SK-N-SH (cell line): ENCODE data around the gene D2HGDH. TPM values are rescaled to one million over a fixed set of nuclear protein-coding genes. Genes with fewer than 3 reads are reported as not detected.
A peak's percentile ranks its signal among the peaks of the same experiment; 100 is the strongest.

ENCODE experiments used
- CTCF ChIA-PET: fragments of 300-600, 350-600 bp; formaldehyde crosslinking; extraction: SDS; loops from one replicate; lab custom pipeline; 2021; lab: Yijun Ruan, JAX
- POLR2A ChIA-PET: fragments of 350-600 bp; sonication (Branson Sonifier 250); formaldehyde crosslinking; extraction: SDS; loops from one replicate; lab custom pipeline; 2020; ENCODE audit warnings: antibody characterized with exemption, inconsistent platforms; lab: Yijun Ruan, JAX
- DNase-seq: peaks from one replicate; pipeline ENCODE4 v3.0.0; 2012
- H2AFZ ChIP-seq: fragments of 200-600 bp; sonication (generic); 2 replicates; pipeline ENCODE4 v1.8.1; 2016; ENCODE audit warnings: antibody characterized with exemption, mild to moderate bottlenecking, low read depth
- H3F3A ChIP-seq: fragments of 200-600 bp; sonication (generic); replicated peaks from 2 replicates; pipeline ENCODE3; 2016; ENCODE audit warnings: antibody characterized with exemption, mild to moderate bottlenecking; ENCODE audit not compliant: insufficient read depth
- H3K27ac ChIP-seq, 2 experiments: fragments of 200-500 bp in 1 of 2; fragments of 200-600 bp in 1 of 2; sonication (Bioruptor generic) in 1 of 2; sonication (generic), shearing (Covaris generic) in 1 of 2; 2 replicates each; pipeline versions ENCODE4 v1.5.1 to v1.6.1; 2014 to 2016; ENCODE audit warnings: low read depth in 2 of 2, inconsistent platforms in 1 of 2, low read length in 1 of 2, mild to moderate bottlenecking in 1 of 2, mixed read lengths in 1 of 2
- H3K27me3 ChIP-seq: fragments of 200-600 bp; sonication (generic), shearing (Covaris generic); 2 replicates; pipeline ENCODE4 v1.6.1; 2016; ENCODE audit warnings: mixed run types; ENCODE audit not compliant: insufficient read depth
- H3K36me3 ChIP-seq, 2 experiments: fragments of 200-500 bp in 1 of 2; fragments of 200-600 bp in 1 of 2; sonication (Bioruptor generic) in 1 of 2; sonication (generic) in 1 of 2; replicated peaks in 1 of 2; 2 replicates each; pipeline versions ENCODE3 to v1.5.1; 2014 to 2016; ENCODE audit warnings: low read length in 1 of 2, mild to moderate bottlenecking in 1 of 2; ENCODE audit not compliant: insufficient read depth in 2 of 2, control insufficient read depth in 1 of 2
- H3K4me1 ChIP-seq, 2 experiments: fragments of 200-500 bp in 1 of 2; fragments of 200-600 bp in 1 of 2; sonication (Bioruptor generic) in 1 of 2; sonication (generic), shearing (Covaris generic) in 1 of 2; 2 replicates each; pipeline versions ENCODE4 v1.5.1 to v1.6.1; 2014 to 2016; ENCODE audit warnings: low read depth in 1 of 2, low read length in 1 of 2, mixed run types in 1 of 2; ENCODE audit not compliant: insufficient read depth in 2 of 2, control insufficient read depth in 1 of 2
- H3K4me2 ChIP-seq: fragments of 200-600 bp; sonication (generic), shearing (Covaris generic); 2 replicates; pipeline ENCODE4 v1.6.1; 2017; ENCODE audit warnings: mixed run types
- H3K4me3 ChIP-seq, 2 experiments: fragments of 200-500 bp in 1 of 2; fragments of 200-600 bp in 1 of 2; sonication (Bioruptor generic) in 1 of 2; sonication (generic), shearing (Covaris generic) in 1 of 2; 2 replicates each; pipeline versions ENCODE4 v1.5.1 to v1.8.1; 2014 to 2016; ENCODE audit warnings: low read depth in 2 of 2, inconsistent platforms in 1 of 2, low read length in 1 of 2, mild to moderate bottlenecking in 1 of 2, mixed read lengths in 1 of 2, moderate library complexity in 1 of 2
- H3K79me2 ChIP-seq: fragments of 200-600 bp; sonication (generic); 2 replicates; pipeline ENCODE4 v1.8.1; 2017; ENCODE audit warnings: mild to moderate bottlenecking; ENCODE audit not compliant: insufficient read depth
- H3K9ac ChIP-seq: fragments of 200-600 bp; sonication (generic); 2 replicates; pipeline ENCODE4 v1.6.1; 2017; ENCODE audit warnings: mixed run types
- H3K9me2 ChIP-seq: fragments of 200-600 bp; sonication (generic); 2 replicates; pipeline ENCODE4 v1.6.1; 2017; ENCODE audit warnings: mixed run types
- H3K9me3 ChIP-seq: fragments of 200-600 bp; sonication (generic); 2 replicates; pipeline ENCODE4 v1.6.1; 2017; ENCODE audit warnings: mixed run types, mild to moderate bottlenecking, moderate library complexity
- H4K20me1 ChIP-seq: fragments of 200-600 bp; sonication (generic); 2 replicates; pipeline ENCODE4 v1.6.1; 2017; ENCODE audit warnings: mild to moderate bottlenecking, mixed run types; ENCODE audit not compliant: insufficient read depth
- CHD2 ChIP-seq: fragments of 150-350 bp; IDR thresholded peaks from 2 replicates; pipeline ENCODE4 v1.6.1; 2018; ENCODE audit warnings: low read length; ENCODE audit not compliant: partially characterized antibody
- EP300 ChIP-seq, 2 experiments: IDR thresholded peaks; 2 replicates each; pipeline versions ENCODE4 v1.4.0 to v1.6.1; 2012; ENCODE audit warnings: borderline replicate concordance in 1 of 2, low read depth in 1 of 2, low read length in 1 of 2
- EZH2phosphoT487 ChIP-seq: fragments of 200-600 bp; sonication (generic); IDR thresholded peaks from 2 replicates; pipeline ENCODE4 v1.6.1; 2017; ENCODE audit warnings: low read depth, mixed run types, mild to moderate bottlenecking, antibody characterized with exemption, moderate library complexity, borderline replicate concordance
- FOSL2 ChIP-seq: IDR thresholded peaks from 2 replicates; pipeline ENCODE4 v1.4.0; 2012; ENCODE audit warnings: low read depth, mild to moderate bottlenecking, moderate library complexity, borderline replicate concordance
- FOXJ3 ChIP-seq: sonication (generic); formaldehyde crosslinking; IDR thresholded peaks from 2 replicates; pipeline ENCODE4 v1.5.1; 2020; ENCODE audit warnings: mild to moderate bottlenecking, missing genetic modification reagents
- FOXM1 ChIP-seq: IDR thresholded peaks from 2 replicates; pipeline ENCODE4 v1.4.0; 2012; ENCODE audit warnings: low read depth, mild to moderate bottlenecking
- IRF3 ChIP-seq: fragments of 150-350 bp; IDR thresholded peaks from 2 replicates; pipeline ENCODE4 v1.6.1; 2016; ENCODE audit warnings: mild to moderate bottlenecking, low read depth, low read length
- JUND ChIP-seq: IDR thresholded peaks from 2 replicates; pipeline ENCODE4 v1.4.0; 2012
- MAX ChIP-seq: IDR thresholded peaks from 2 replicates; pipeline ENCODE4 v1.4.0; 2012; ENCODE audit warnings: low read depth
- MEF2A ChIP-seq: IDR thresholded peaks from 2 replicates; pipeline ENCODE4 v1.4.0; 2012; ENCODE audit warnings: low read depth, borderline replicate concordance
- MXI1 ChIP-seq: IDR thresholded peaks from 2 replicates; pipeline ENCODE4 v1.6.1; 2012; ENCODE audit warnings: mild to moderate bottlenecking, low read depth, low read length, improper control_type of control experiment
- NFIC ChIP-seq: IDR thresholded peaks from 2 replicates; pipeline ENCODE4 v1.4.0; 2012; ENCODE audit warnings: borderline replicate concordance
- NRF1 ChIP-seq: IDR thresholded peaks from 2 replicates; pipeline ENCODE4 v1.6.1; 2012; ENCODE audit warnings: low read depth, mild to moderate bottlenecking, low read length
- PBX3 ChIP-seq: IDR thresholded peaks from 2 replicates; pipeline ENCODE4; 2012
- RAD21 ChIP-seq: IDR thresholded peaks from 2 replicates; pipeline ENCODE4 v1.6.1; 2012; ENCODE audit warnings: mild to moderate bottlenecking, low read length
- RCOR1 ChIP-seq: fragments of 150-350 bp; IDR thresholded peaks from 2 replicates; pipeline ENCODE4 v1.6.1; 2017; ENCODE audit warnings: antibody characterized with exemption, low read length
- REST ChIP-seq: IDR thresholded peaks from 2 replicates; pipeline ENCODE4 v1.6.1; 2012; ENCODE audit warnings: mild to moderate bottlenecking, low read depth, low read length, moderate library complexity
- RXRA ChIP-seq: IDR thresholded peaks from 2 replicates; pipeline ENCODE4 v1.4.0; 2012; ENCODE audit warnings: low read depth, mild to moderate bottlenecking, borderline replicate concordance
- SIN3A ChIP-seq: IDR thresholded peaks from 2 replicates; pipeline ENCODE4 v1.6.1; 2012; ENCODE audit warnings: low read depth, mild to moderate bottlenecking, low read length, moderate library complexity, borderline replicate concordance
- SMC3 ChIP-seq: IDR thresholded peaks from 2 replicates; pipeline ENCODE4 v1.6.1; 2012; ENCODE audit warnings: low read depth, low read length, improper control_type of control experiment
- TAF1 ChIP-seq: IDR thresholded peaks from 2 replicates; pipeline ENCODE4 v1.6.1; 2012; ENCODE audit warnings: low read depth, mild to moderate bottlenecking, low read length, moderate library complexity, borderline replicate concordance
- TCF12 ChIP-seq: IDR thresholded peaks from 2 replicates; pipeline ENCODE4 v1.4.0; 2012
- TEAD4 ChIP-seq: IDR thresholded peaks from 2 replicates; pipeline ENCODE4 v1.4.0; 2012; ENCODE audit warnings: mild to moderate bottlenecking, borderline replicate concordance; ENCODE audit not compliant: insufficient read depth
- USF1 ChIP-seq: IDR thresholded peaks from 2 replicates; pipeline ENCODE4 v1.4.0; 2012; ENCODE audit warnings: low read depth, borderline replicate concordance
- YY1 ChIP-seq: IDR thresholded peaks from 2 replicates; pipeline ENCODE4 v1.4.0; 2012; ENCODE audit warnings: low read depth, mild to moderate bottlenecking
- ZBTB33 ChIP-seq: IDR thresholded peaks from 2 replicates; pipeline ENCODE4 v1.4.0; 2012; ENCODE audit warnings: low read depth, borderline replicate concordance
- WGBS: methylation state at CpG from one replicate; pipeline ENCODE4 v1.1.6; 2017; ENCODE audit warnings: low lambda C conversion rate; 5-methylcytosine and 5-hydroxymethylcytosine counted together
- polyA plus RNA-seq, 3 experiments: library from polyadenylated mRNA; depleted of rRNA; stranded (reverse); fragments of >200 nt; gene quantifications; 2 replicates each; pipeline ENCODE4 v1.2.3, GENCODE V29; 2012

D2HGDH gene
- polyA plus RNA-seq, 1 of the 3 experiments (the other 2 are of a cell fraction): 36.3 TPM

GRCh38 chr2:241701149-241701398, 33.4 kb upstream of the D2HGDH start:
- no peaks in the 10 kb centered on the region for H3K9me3 ChIP-seq
- peaks cover 12% of the 10 kb centered on the region for H3F3A ChIP-seq
- CTCF ChIA-PET: interaction anchor here (0.7 to 4.9 kb wide), 7 partner anchors 11 to 178 kb away, joined by 3 to 58 read pairs (median 7); partner anchors contain the start of gene RTP5
- peaks cover 8% of the 10 kb centered on the region; the same call in 1 of the 2 replicates for H4K20me1 ChIP-seq
- no peaks in the 10 kb centered on the region for H3K27me3 ChIP-seq
- H3K27ac ChIP-seq: peak overlapping the region; percentile 83 to 86; a peak in 3 of 4 replicates
- H3K79me2 ChIP-seq: peaks cover 26% of the 10 kb centered on the region; the same call in 1 of the 2 replicates
- WGBS: 5% methylated on average over 15 of the region's 17 CpGs
- no peak for DNase-seq
- peaks cover 0 to 11% of the 10 kb centered on the region in 2 experiments; a peak in 1 of 4 replicates for H3K4me1 ChIP-seq
- peak overlapping the region; percentile 85; the same call in 1 of the 2 replicates for H3K9ac ChIP-seq
- POLR2A ChIA-PET: interaction anchor here (0.7 to 2.8 kb wide), 8 partner anchors 8 to 180 kb away, joined by 3 to 14 read pairs (median 4); partner anchors contain the start of gene D2HGDH
- H2AFZ ChIP-seq: 0 out of 2 replicates have a peak overlapping the region, but pooled peaks have one; percentile 30
- peak overlapping the region; percentile 99 for H3K4me2 ChIP-seq
- H3K36me3 ChIP-seq: peaks cover 8 to 16% of the 10 kb centered on the region in 2 experiments
- no peaks in the 10 kb centered on the region for H3K9me2 ChIP-seq
- H3K4me3 ChIP-seq: peak overlapping the region; percentile 60 to 75
- no peak for TF ChIP-seq YY1
- peak; percentile 94 for TF ChIP-seq MAX
- no peak for TF ChIP-seq TEAD4
- no peak for TF ChIP-seq NFIC
- no peak for TF ChIP-seq IRF3
- TF ChIP-seq FOXM1: no peak
- TF ChIP-seq RXRA: no peak
- TF ChIP-seq NRF1: no peak
- peak; percentile 49 for TF ChIP-seq RAD21
- no peak for TF ChIP-seq ZBTB33
- no peak for TF ChIP-seq MEF2A
- TF ChIP-seq FOXJ3 (CRISPR knock-in tag): no peak; the same call in 1 of the 2 replicates
- TF ChIP-seq JUND: no peak
- TF ChIP-seq MXI1: peak; percentile 90
- no peak for TF ChIP-seq EZH2phosphoT487
- TF ChIP-seq REST: no peak
- no peak for TF ChIP-seq EP300 (IDR thresholded peaks at IDR 0.05; ENCODE audit: borderline replicate concordance in 1 of 2, low read depth in 1 of 2, low read length in 1 of 2)
- TF ChIP-seq USF1: peak; percentile 49; the same call in 1 of the 2 replicates
- no peak for TF ChIP-seq PBX3
- 0 out of 2 replicates have a peak, but pooled peaks have one; percentile 14 for TF ChIP-seq TCF12
- 0 out of 2 replicates have a peak, but pooled peaks have one; percentile 80 for TF ChIP-seq SIN3A
- no peak for TF ChIP-seq FOSL2
- no peak for TF ChIP-seq CHD2
- no peak for TF ChIP-seq SMC3
- no peak for TF ChIP-seq TAF1
- no peak for TF ChIP-seq RCOR1
